RPMI8226 (cell line): ENCODE data around the gene SPCS1.
"Not testable (repeated sequence)": the region's sequence is repeated elsewhere in the genome, so short reads cannot be mapped to it uniquely, and the experiment has no call there.

Experiments used
- DNase-seq: peaks from one replicate; pipeline ENCODE4 v3.0.0-alpha.2; 2015

The SPCS1 gene

DNA sequence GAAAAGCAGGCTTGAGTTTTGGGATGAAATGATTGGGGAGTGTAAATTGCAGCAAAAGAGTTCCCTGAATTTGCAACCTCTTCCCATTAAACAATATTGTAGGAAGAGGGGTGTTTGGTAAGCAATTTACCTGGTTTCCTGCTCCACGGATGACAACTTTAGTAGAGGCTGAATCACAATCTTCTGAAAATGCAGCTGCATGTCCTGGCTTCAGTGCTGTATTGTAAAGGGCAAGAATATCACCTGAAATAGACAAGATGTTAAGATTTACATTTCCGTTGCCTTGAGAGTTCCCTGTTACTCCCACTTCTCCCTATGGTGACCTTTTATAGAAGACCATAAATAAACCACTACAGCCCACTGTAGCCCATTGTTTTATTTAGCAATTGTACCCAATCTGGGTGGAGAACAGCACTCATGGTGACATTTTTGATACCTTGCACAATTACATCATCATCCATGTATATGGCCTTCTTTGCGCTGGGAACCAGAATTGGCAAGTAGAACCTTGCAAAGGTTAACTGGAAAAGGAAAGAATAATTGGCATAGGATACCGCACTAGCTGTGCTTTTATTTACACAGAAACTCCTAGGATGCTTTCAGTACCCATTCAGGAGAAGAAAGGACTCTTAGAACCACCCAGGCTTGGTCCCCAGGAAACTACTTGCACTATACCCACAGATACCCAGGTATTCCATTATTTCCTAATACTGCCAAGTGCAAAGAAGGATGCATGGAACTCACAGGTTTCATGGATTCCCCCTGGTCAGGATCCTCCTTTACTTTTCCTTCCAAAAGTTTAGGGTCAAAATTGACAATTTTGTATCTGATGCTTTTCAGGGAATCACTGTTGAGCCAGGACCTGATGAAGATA is 9.9 kb upstream of the SPCS1 start:
- no peak for DNase-seq

DNA sequence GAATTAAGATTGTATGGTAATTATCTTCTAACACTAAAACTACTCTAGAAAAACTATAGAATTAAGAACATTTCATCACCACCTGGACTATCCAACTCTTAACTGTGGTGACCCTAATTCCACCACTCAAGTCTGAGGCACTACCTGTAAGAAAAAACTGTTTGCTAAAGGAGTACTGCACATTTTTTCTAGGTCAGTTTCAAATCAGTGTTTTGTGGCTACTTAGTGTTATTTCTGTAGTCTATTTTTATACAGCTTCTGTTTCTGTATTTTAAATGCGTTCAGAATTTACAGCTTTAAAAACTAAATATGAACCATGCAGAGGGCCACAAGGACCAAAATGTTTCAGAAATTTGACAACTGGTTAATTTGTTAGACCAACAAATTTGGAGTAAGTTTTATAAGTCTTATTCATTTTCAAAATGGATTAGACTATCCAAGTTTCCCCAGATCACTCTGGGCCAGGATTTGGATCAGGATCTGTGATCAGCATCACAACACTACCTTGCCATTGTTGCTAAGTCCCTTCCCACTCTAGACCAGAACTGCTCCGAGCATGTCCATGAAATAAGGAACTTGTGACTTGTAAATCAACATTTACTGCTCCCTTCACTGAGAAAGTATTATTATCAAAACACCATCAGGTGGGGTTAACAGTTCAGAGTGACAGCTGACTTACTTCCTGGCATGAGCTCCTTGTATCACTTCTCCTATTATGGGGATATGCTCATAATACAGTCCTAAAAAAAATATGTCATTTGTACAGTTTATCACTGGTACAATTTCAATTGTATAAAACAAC is 8.9 kb upstream of the SPCS1 start:
- no peak for DNase-seq

DNA sequence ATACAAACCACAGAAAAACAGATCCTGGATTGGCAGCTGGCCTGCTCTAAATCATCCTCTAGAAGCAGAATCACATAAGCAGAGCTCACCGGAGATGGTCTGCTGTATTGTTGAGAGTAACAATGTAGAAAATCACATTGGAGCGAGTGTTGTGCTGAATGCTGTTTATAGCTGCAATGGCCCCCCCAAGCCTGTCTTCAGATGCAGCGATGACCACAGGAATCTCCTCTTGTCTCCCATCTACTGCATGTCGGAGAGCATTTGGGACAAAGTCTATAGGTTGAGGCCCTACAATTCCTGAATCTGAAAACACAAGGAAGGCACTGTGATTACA is 8.3 kb upstream of the SPCS1 start:
- no peak for DNase-seq

DNA sequence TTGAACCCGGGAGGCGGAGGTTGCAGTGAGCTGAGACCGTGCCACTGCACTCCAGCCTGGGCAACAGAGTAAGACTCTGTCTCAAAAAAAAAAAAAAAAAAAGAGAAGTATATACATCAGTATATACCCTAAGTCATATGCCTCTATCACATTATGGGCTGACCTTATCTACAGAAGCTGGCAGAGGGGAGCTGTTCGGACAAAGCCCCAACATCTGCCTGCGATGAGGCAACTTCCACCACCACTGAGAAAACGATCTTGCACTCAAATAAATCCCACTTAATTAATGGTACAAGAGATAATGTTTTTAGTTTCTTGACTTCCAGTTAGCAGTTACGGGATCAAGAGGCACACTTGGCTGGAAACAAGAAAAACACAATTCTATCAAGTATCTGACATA is 2.6 kb upstream of the SPCS1 start:
- no peak for DNase-seq

DNA sequence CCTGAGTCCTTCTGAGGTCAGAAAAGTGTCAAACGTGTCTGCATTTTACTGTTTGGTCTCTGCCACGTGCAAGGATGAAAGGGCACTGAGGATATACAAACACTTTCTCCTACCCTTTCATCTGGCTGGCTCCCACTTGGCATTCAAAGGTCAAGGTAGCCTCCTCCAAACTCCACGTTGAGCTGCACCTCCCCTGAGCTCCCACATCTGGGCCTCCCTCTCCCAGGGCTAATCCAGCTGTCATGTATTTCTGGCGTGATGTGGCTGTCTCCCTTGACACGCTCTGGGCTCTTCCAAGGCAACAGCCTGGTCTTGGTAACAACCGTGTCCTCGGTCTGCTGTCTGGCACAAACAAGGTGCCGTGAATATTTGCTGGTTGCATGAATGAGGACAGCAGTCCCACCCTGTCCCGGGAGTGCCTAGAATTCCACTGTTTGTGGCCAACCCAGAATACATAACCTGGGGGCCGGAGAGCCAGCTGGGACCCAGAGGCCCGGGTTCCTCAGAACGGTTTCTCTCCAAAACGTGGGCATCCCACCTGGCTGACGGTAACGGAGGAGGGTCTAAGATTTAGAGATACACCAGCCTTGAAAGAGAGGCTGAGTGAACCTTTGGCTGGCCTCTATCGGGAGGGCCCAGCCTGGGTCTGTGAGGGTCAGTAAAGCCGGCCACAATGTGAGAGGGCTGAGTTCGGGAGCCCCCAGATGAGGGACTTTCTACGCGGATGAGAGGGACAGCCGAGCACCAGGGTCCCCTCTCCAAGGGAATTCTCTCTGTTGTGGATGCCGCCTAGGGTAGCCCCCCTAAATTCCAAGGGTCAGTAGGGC is 1.1 kb upstream of the SPCS1 start:
- peak; percentile 60 for DNase-seq

DNA sequence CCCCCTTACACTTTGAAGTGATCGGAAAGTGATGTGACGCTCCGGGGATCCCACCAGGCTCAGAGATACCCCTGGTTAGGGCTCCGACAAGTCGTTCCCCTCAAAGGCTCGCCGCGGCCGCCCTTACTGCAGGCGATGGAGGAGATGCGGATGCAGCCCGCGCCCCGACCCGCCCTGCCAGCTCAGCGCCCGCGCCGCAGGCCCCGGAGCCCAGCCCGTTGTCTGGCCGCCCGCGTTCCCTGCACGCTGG is 543 bp upstream of the SPCS1 start:
- no peak for DNase-seq

DNA sequence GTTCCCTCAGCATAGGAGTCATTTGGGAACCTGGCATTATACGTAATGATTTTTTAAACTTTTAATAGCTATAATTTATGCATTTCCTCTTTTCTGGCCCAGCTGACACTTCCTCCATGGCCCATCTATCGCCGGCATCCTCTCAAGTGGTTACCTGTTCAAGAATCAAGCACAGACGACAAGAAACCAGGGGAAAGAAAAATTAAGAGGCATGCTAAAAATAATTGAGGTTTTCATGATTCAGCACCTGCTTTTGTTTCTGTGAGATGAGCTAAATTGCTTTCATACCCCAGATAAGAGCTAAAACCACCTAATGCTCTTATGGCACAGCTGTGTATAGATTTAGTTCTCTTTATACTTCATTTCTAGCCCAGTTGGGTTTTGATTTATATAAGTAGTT is 1.7 kb downstream of the SPCS1 start:
- DNase-seq, result peak; percentile 81

DNA sequence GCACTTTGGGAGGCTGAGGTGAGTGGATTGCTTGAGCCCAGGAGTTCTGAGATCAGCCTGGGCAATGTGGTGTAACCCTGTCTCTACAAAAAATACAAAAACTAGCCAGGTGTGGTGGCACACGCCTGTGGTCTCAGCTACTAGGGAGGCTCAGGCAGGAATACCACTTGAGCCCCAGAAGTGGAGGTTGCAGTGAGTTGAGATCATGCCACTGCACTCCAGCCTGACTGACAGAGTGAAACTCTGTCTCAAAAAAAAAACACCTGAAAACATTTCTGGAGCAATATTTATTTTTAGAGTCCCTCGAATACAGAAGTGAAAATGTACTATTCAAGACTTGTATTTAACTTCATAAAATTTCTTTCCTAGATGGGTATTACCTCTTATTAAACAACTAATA is 4.6 kb downstream of the SPCS1 start:
- peak; percentile 74 for DNase-seq

DNA sequence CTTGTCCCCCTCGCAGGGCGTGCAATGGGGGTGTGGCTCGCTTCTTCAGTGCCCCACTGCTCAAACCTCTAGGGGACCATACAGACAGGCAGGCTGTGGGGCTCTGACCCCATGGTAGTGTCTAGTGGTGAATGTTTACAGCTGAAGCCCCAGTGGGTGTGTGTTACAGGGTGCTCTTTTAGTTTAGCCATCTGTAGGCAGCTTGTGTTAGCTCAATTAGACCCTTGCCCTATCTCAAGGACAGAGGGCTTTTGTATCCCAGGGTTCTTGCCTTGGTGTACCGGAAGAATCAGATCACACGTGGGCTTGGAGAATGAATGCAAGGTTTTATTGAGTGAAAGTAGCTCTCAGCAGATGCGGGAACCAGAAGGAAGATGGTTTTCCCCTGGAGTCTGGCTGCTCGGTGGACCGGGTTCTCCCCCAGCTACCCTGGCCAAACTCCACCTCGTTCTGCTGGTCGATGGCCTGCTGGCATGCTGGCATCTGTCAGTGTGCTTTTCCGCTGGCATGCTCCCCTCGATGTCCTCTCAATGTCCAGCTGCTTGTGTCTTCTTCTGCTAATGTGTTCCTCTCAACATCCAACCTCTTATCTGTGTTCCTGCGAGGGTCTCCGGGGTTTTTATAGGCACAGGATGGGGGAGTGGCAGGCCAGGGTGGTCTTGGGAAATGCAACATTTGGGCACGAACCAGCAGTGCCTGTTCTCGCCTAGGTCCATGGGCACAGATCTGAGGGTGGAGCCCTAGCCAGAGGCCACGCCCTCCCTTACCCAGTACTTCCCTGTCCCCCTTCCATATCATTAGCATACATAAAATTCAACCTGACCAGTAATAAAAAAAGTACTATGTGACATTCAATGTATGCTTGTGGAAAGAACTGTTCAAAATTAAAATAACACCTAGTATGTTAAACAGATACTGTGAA is 6.6 kb downstream of the SPCS1 start:
- no peak for DNase-seq

DNA sequence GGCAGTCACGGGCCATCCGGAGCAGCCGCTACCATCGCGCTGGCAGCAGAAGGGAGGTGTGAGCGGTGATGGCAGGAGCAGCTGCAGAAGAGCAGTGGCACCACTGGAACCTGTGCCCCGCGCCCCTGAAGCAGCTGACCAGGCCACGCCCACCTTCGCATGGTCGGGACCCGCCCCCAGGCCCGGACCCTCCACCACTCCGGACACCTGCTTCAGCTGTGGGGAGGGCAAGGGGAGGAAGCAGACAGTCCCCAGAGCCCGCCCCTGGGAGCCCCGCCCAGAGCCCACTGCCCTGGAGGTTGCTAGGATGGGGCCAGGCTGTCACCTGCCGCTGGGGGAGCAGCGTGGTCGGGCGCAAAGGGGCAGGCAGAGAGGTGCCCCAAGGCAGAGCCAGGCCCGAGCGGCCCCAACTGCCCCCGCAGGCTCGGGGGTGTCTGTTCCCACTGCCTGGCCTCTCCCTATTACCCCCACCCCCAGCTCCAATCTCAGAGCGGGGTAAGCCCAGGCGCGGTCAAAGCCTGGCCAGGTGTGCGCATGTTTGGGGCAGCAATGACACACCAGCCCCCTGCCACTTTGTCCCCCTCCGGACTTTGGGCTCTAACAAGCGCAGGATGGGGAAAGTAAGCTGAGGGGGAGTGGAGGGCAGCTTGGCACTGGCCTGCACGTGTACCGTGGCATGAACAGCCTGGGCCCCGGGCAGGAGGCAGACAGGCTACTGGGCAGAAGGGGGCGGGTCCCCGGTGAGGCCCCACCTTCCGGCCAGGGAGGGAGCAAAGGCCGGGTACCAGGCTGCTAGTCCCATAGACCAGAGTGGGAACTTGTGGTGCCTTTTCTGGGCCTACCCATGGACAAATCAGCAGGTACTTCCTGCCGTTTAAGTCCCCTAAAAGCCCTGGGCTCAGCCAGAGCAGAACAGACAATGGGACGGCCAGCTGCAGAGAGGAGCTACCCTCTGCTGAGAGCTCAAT is 8.7 kb downstream of the SPCS1 start:
- DNase-seq, result no peak

DNA sequence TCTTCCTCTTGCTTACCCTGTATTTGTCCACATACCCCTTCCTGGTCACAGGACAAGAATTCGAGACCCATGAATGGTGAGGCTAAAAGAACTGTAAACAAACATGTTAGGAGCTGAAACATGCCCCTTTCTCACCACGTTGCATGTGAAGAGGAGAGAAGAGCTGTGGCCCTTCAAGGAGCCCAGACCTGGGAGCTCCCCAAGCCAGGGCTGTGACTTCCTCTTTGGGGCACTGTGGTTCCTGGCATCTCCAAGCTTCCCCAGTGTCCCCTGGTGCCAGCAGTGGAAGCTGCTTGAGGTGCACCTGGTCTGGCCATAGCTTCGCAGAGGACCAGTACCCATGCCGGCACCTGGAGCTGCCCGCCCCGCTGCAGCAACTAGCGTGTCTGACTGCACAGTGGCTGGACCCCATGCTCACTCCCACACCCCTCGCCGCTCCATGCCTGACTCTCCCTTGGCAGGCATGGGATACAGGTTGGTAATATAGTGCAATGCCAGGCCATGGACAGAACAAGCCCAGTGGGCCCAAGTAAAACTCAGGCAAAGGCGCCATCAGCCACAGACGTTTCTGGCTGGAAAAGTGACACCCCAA is 9.9 kb downstream of the SPCS1 start:
- no peak for DNase-seq

DNA sequence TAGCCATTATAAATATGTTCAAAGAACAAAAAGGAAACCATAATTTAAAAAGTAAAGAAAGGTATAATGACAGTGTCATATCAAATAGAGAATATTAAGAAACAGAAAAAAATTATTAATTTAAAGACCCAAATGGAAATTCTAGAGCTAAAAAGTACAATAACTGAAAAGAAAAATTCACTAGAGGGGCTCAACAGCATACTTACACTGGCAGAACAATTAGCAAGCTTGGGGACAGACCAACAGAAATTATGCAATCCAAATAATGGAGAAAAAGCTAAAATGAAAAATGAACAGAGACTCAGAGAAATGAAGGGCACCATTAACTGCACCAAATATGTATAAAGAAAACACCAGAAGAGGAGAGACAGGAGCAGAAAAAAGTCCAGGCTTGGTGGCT is 13.7 kb downstream of the SPCS1 start:
- no peak for DNase-seq

DNA sequence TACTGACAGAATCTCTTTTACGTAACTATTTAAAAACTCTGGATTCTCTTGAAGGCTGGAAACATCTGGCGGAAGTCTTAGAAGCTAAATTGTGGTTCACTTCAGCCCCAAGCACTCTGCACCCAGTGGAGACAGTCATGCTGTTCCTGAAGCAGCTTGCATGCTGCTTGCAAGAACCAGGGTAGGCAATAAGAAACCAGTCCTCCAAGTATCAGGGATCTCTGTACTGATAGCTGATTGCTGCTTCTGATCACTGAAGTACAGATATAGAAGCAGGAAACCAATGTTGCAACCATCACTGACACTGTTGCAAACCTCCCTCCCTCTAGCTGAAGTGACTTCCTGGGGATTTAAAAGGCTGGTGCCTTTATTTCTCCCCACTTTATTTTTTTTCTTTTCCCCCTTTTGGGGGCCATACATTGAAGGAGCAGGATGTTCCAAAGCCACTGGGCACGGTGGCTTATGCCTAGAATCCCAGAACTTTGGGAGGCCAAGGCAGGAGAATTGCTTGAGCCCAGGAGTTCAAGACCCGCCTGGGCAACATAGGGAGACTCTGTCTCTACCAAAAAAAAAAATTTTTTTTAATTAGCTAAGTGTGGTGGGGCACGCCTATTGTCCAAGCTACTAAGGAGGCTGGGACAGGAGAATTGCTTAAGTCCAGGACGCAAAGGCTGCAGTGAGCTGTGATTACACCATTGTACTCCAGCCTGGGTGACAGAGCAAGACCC is 15.3 kb downstream of the SPCS1 start:
- no peak for DNase-seq

DNA sequence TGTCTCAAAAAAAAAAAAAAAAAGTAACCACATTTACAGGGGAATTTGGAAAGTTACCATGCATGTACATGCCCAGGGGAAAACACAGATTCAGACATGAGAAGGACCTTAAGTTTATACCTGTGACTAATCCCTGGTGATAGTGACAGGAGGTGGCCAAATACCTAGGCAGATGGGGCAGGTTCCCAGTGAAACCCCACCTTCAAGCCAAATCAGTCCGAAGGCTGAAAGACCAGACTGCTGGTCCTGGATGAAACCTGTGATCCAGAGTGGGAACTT is 15.8 kb downstream of the SPCS1 start:
- no peak for DNase-seq

DNA sequence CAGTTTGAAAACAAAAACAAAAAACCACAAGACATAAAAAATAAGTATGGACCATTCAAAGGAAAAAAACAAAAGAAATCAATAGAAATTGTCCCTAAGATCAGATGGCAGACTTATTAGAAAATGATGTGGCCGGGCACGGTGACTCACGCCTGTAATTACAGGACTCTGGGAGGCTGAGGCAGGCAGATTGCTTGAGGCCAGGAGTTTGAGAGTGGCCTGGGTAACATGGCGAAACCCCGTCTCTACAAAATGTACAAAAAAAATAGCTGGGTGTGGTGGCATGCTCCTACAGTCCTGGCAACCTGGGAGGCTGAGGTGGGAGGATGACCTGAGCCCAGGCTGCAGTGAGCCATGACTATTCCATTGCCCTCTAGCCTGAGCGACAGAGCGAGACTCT is 16.6 kb downstream of the SPCS1 start:
- no peak for DNase-seq

DNA sequence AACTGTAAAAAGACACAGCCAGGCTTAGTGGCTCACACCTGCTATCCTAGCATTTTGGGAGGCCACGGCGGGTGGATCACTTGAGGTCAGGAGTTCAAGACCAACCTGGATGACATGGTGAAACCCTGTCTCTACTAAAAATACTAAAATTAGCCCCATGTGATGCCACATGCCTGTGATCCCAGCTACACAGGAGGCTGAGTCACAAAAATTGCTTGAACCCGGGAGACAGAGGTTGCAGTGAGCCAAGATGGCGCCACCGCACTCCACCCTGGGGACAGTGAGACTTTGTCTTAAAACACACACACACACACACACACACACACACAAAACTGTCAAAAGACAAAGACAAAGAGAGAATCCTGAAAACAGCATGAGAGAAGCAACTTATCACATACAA is 18.0 kb downstream of the SPCS1 start:
- DNase-seq, result no peak

DNA sequence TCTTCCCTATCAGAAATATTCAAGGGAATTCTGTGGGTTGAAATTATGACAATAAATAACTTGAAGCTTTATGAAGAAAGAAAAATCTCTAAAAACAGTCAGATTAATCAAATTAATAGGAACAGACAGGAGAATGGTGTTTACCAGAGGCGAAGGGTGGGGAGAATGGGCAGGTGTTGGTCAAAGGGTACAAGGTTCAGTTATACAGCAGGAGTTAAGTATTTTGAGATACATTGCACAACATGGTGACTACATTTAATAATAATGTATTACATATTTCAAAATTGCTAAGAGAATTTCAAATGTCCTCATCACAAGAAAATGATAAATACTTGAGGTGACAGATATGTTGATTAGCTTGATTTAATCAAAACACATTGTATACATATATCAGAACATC is 18.6 kb downstream of the SPCS1 start:
- DNase-seq, result no peak

DNA sequence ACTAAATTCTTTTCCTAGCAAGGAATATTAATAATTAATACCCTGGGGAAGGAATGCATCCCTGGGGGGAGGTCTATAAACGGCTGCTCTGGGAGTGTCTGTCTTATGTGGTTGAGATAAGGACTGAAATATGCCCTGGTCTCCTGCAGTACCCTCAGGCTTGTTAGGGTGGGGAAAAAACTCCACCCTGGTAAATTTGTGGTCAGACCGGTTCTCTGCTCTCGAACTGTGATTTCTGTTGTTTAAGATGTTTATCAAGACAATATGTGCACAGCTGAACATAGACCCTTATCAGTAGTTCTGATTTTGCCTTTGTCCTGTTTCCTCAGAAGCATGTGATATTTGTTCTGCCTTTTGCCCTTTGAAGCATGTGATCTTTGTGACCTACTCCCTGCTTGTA is 22.8 kb downstream of the SPCS1 start:
- DNase-seq, result not testable (repeated sequence)

DNA sequence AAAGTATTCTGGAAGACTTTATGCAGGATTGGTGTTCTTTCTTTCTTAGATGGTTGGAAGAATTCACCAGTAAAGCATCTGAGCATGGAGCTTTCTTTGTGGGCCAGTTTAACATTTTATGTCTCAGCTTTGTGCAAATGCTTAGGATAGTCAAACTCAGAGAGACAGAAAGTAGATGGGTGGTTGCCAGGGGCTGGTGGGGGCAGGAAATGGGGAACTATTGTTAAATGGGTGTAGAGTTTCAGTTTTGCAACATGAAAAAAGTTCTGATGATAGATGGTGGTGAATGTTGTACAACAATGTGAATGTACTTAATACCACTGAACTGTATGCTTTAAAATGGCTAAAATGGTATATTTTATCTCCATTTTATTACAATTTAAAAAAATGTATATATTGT is 24.8 kb downstream of the SPCS1 start:
- peak; percentile 56 for DNase-seq

DNA sequence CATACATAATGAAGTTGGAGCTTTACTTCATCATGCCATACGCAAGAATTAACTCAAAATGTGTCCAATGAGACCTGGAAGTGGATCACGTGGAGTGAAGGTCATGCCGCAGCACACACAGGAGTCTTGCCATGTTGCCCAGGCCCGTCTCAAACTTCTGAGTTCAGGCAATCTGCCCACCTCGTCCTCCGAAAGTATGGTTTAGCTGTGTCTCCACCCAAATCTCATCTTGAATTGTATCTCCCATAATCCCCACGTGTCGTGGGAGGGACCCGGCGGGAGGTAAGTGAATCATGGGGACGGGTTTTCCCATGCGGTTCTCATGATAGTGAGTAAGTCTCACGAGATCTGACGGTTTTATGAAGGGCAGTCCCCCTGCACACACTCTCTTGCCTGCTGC is 25.7 kb downstream of the SPCS1 start:
- DNase-seq, result no peak
